ENCODE data around the gene CCDC171.

DNA sequence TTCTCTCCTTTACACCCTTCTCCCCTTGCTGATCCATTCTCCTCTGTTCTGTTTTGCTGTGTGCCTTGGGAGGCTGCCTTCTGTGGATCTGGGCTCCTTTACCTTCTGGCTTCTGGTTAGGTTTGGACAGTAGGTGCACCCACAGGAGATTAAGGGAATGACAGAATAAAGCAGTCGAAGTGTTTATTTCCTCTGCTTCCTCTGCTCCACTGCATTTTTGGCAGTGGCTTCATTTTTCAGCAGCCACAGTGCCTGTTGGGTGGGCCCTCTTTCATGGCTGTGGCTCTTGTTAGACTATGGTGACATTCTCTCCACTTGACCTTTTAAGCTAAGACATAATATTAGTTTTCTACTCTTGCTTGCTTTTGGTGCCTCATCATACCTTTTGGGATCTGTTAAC lies 144.1 kb downstream of the CCDC171 start:
- no peak for TF ChIP-seq POLR2AphosphoS5 (IDR thresholded peaks at IDR 0.05; ENCODE audit: low read depth, low read length)
- no peak for TF ChIP-seq TAF1 (IDR thresholded peaks at IDR 0.05; ENCODE audit: borderline replicate concordance, low read depth, low read length)
